ENCODE results near the gene ZEB2.

The ZEB2 gene

GRCh38 chr2:144446136-144446535 lies 73.8 kb downstream of the ZEB2 start:
- no peak for DNase-seq

- no peak for DNase-seq
Measured at GRCh38 chr2:144445196-144445595, 74.7 kb downstream of the ZEB2 start.

GRCh38 chr2:144443837-144444817 lies 75.8 kb downstream of the ZEB2 start:
- no peak for DNase-seq

- no peak for DNase-seq
Measured at GRCh38 chr2:144441711-144442141, 78.2 kb downstream of the ZEB2 start.

- DNase-seq: no peak
Measured at GRCh38 chr2:144439993-144440392, 79.9 kb downstream of the ZEB2 start.

GRCh38 chr2:144438801-144439631 lies 80.9 kb downstream of the ZEB2 start:
- no peak for DNase-seq

GRCh38 chr2:144437636-144438035 lies 82.3 kb downstream of the ZEB2 start:
- DNase-seq: no peak

- no peak for DNase-seq
Measured at GRCh38 chr2:144434425-144435222, 85.3 kb downstream of the ZEB2 start.

GRCh38 chr2:144432921-144433320 lies 87.0 kb downstream of the ZEB2 start:
- DNase-seq: no peak

GRCh38 chr2:144431998-144432397 lies 87.9 kb downstream of the ZEB2 start:
- DNase-seq: no peak

GRCh38 chr2:144431392-144431783 lies 88.5 kb downstream of the ZEB2 start:
- DNase-seq: no peak

- DNase-seq: no peak
Measured at GRCh38 chr2:144430722-144431391, 89.1 kb downstream of the ZEB2 start.

- no peak for DNase-seq
Measured at GRCh38 chr2:144429396-144430112, 90.4 kb downstream of the ZEB2 start.

- DNase-seq: no peak
Measured at GRCh38 chr2:144426981-144427479, 92.9 kb downstream of the ZEB2 start.

- DNase-seq: no peak
Measured at GRCh38 chr2:144426355-144426754, 93.6 kb downstream of the ZEB2 start.

GRCh38 chr2:144424559-144425240 lies 95.2 kb downstream of the ZEB2 start:
- DNase-seq: no peak

- DNase-seq: no peak
Measured at GRCh38 chr2:144421606-144422510, 98.1 kb downstream of the ZEB2 start.

GRCh38 chr2:144419218-144419617 lies 100.7 kb downstream of the ZEB2 start:
- no peak for DNase-seq

- no peak for DNase-seq
Measured at GRCh38 chr2:144415386-144415785, 104.5 kb downstream of the ZEB2 start.

Data from SW 1271 (cell line).